ENCODE results near the gene SYNGAP1. TPM values are rescaled to one million over a fixed set of nuclear protein-coding genes. Genes with fewer than 3 reads are reported as not detected.
A peak's percentile ranks its signal among the peaks of the same experiment; 100 is the strongest.

Gene SYNGAP1
- total and polyA plus RNA-seq, 9 of the 15 experiments (the other 6 are each of a cell fraction or from before 2014, with no cell fraction given): 0.01 to 22.8 (median 3.2) TPM

GRCh38 chr6:33410050-33410710 is 9.7 kb upstream of the SYNGAP1 start (continued):
- TF ChIP-seq E2F8 (IDR thresholded peaks at IDR 0.05; ENCODE audit: low read depth, partially characterized antibody) (peak; percentile 85), NEUROD1 (IDR thresholded peaks at IDR 0.05; ENCODE audit: borderline replicate concordance, low read depth, low read length, partially characterized antibody) (peak; percentile 45), POLR2AphosphoS2 (IDR thresholded peaks at IDR 0.05; ENCODE audit: low read length) (peak; percentile 100), KDM4B (IDR thresholded peaks at IDR 0.05; ENCODE audit: borderline replicate concordance in 2 of 2, low read depth in 1 of 2) (0 out of 4 replicates have a peak, but pooled peaks of 1 of the 2 experiments have one; percentile 45), SRSF1 (IDR thresholded peaks at IDR 0.05; ENCODE audit: low read depth, low read length) (no peak), E4F1 (CRISPR knock-in tag; IDR thresholded peaks at IDR 0.05; ENCODE audit: borderline replicate concordance) (no peak), CREB1 (IDR thresholded peaks at IDR 0.05) (peak; percentile 98), CREB1 (CRISPR knock-in tag; IDR thresholded peaks at IDR 0.05) (peak; percentile 97), FOS (IDR thresholded peaks at IDR 0.05; ENCODE audit: extremely low read depth, insufficient read length) (peak; percentile 67), CCNT2 (IDR thresholded peaks at IDR 0.05; ENCODE audit: borderline replicate concordance, extremely low read depth, insufficient read length, low read depth, low read length) (peak; percentile 98), MLX (CRISPR knock-in tag; conservative IDR thresholded peaks at IDR 0.05) (no peak), ZNF830 (CRISPR knock-in tag; IDR thresholded peaks at IDR 0.05) (peak; percentile 86; the same call in 1 of the 2 replicates), ETV1 (tag; conservative IDR thresholded peaks at IDR 0.05; ENCODE audit: low read depth) (peak; percentile 31; the same call in 1 of the 2 replicates), NONO (IDR thresholded peaks at IDR 0.05; ENCODE audit: low read depth in 2 of 2, low read length in 1 of 2) (peak; percentile 19 to 64; a peak in 1 of 4 replicates), JUN (IDR thresholded peaks at IDR 0.05; ENCODE audit: borderline replicate concordance, low read depth, low read length) (peak; percentile 64; the same call in 1 of the 2 replicates), JUN (CRISPR knock-in tag; IDR thresholded peaks at IDR 0.05; ENCODE audit: borderline replicate concordance) (peak; percentile 42; the same call in 1 of the 2 replicates), ZBED1 (IDR thresholded peaks at IDR 0.05) (peak; percentile 58; the same call in 1 of the 2 replicates), NCOA1 (IDR thresholded peaks at IDR 0.05; ENCODE audit: low read depth) (peak; percentile 54), RCOR1 (IDR thresholded peaks at IDR 0.05; ENCODE audit: borderline replicate concordance in 1 of 2, low read depth in 2 of 2, low read length in 2 of 2) (peak in 1 of 2 experiments; percentile 9; a peak in 1 of 4 replicates), ZNF707 (CRISPR knock-in tag; conservative IDR thresholded peaks at IDR 0.05) (no peak), GABPA (tag; conservative IDR thresholded peaks at IDR 0.05; ENCODE audit: low read depth) (peak; percentile 76), NFIC (IDR thresholded peaks at IDR 0.05) (peak; percentile 33)
